Body of pancreas (tissue), 4 donors: Measurements from ENCODE around the gene HGFAC.

Source experiments
- CTCF ChIP-seq, 7 experiments: fragments of 450-650 bp in 4 of 7; fragments of 200-600 bp in 3 of 7; sonication (generic) in 3 of 7; IDR thresholded peaks; one replicate each; pipeline ENCODE4 v1.5.1; 2016 to 2019; ENCODE audit warnings: antibody characterized with exemption in 7 of 7
- POLR2A ChIP-seq, 3 donors: fragments of 450-650 bp; IDR thresholded peaks; one replicate each; pipeline ENCODE4 v1.6.1; 2016; ENCODE audit warnings: antibody characterized with exemption in 3 of 3, mild to moderate bottlenecking in 2 of 3

- no peak for TF ChIP-seq CTCF (IDR thresholded peaks at IDR 0.05)
- no peak for TF ChIP-seq POLR2A (IDR thresholded peaks at IDR 0.05)
Measured at GRCh38 chr4:3497095-3497494, 55.3 kb downstream of the HGFAC start.
